Neuronal stem cell (in vitro differentiated cells): ENCODE results near the gene STARD10.

Experiments
- DNase-seq: peaks from one replicate; pipeline ENCODE4 v3.0.0-alpha.2; 2013; ENCODE audit warnings: low spot score
- H2AFZ ChIP-seq: one replicate; pipeline ENCODE4 v1.6.1; 2013; ENCODE audit warnings: mild to moderate bottlenecking, low read length, inconsistent platforms
- H2AK5ac ChIP-seq: 2 replicates; pipeline ENCODE4 v1.6.1; 2013; ENCODE audit warnings: low read depth, mild to moderate bottlenecking, inconsistent platforms, low read length, moderate library complexity, mixed read lengths
- H2BK120ac ChIP-seq: 2 replicates; pipeline ENCODE4 v1.6.1; 2013; ENCODE audit warnings: low read depth, mild to moderate bottlenecking, inconsistent platforms, low read length, moderate library complexity, mixed read lengths
- H2BK12ac ChIP-seq: one replicate; pipeline ENCODE4 v1.6.1; 2013; ENCODE audit warnings: low read length, inconsistent platforms
- H2BK15ac ChIP-seq: 2 replicates; pipeline ENCODE4 v1.6.1; 2013; ENCODE audit warnings: mild to moderate bottlenecking, low read length, inconsistent platforms, mixed read lengths
- H2BK5ac ChIP-seq: one replicate; pipeline ENCODE4 v1.6.1; 2013; ENCODE audit warnings: inconsistent platforms, mild to moderate bottlenecking, low read length, moderate library complexity
- H3K14ac ChIP-seq: one replicate; pipeline ENCODE4 v1.6.1; 2013; ENCODE audit warnings: low read length, inconsistent platforms
- H3K18ac ChIP-seq: 2 replicates; pipeline ENCODE4 v1.6.1; 2013; ENCODE audit warnings: low read length, inconsistent platforms
- H3K23ac ChIP-seq: 2 replicates; pipeline ENCODE4 v1.6.1; 2013; ENCODE audit warnings: low read depth, mild to moderate bottlenecking, mixed read lengths, low read length, inconsistent platforms; ENCODE audit not compliant: poor library complexity
- H3K27ac ChIP-seq: replicated peaks from 3 replicates; pipeline ENCODE4 v1.5.1; 2013; ENCODE audit warnings: low read length, inconsistent platforms
- H3K27me3 ChIP-seq, 3 experiments: 2 replicates each; pipeline ENCODE4 v1.6.1; 2013; ENCODE audit warnings: low read length in 3 of 3, mild to moderate bottlenecking in 2 of 3, inconsistent platforms in 1 of 3, low read depth in 1 of 3, mixed read lengths in 1 of 3, moderate library complexity in 1 of 3; ENCODE audit not compliant: control insufficient read depth in 3 of 3, insufficient read depth in 3 of 3
- H3K36me3 ChIP-seq, 2 donors: replicated peaks in 1 of 2; 2 replicates each; pipeline ENCODE4 v1.6.1; 2013; ENCODE audit warnings: low read length in 2 of 2; ENCODE audit not compliant: control insufficient read depth in 2 of 2, insufficient read depth in 2 of 2
- H3K4ac ChIP-seq: 2 replicates; pipeline ENCODE4 v1.6.1; 2013; ENCODE audit warnings: inconsistent platforms, mild to moderate bottlenecking, low read length, moderate library complexity
- H3K4me1 ChIP-seq, 2 donors: 1 replicate in 1 of 2; 2 replicates in 1 of 2; pipeline ENCODE4 v1.6.1; 2013; ENCODE audit warnings: low read length in 2 of 2, low read depth in 1 of 2; ENCODE audit not compliant: control insufficient read depth in 2 of 2, insufficient read depth in 1 of 2
- H3K4me2 ChIP-seq: one replicate; pipeline ENCODE4 v1.6.1; 2013; ENCODE audit warnings: mild to moderate bottlenecking, low read length, inconsistent platforms; ENCODE audit not compliant: insufficient read depth, poor library complexity, severe bottlenecking
- H3K4me3 ChIP-seq, 2 donors: 2 replicates each; pipeline ENCODE4 v1.5.1; 2013; ENCODE audit warnings: low read length in 2 of 2, mild to moderate bottlenecking in 2 of 2, inconsistent platforms in 1 of 2, moderate library complexity in 1 of 2
- H3K79me1 ChIP-seq: one replicate; pipeline ENCODE4 v1.6.1; 2013; ENCODE audit warnings: low read depth, mild to moderate bottlenecking, inconsistent platforms, low read length, moderate library complexity
- H3K9ac ChIP-seq: one replicate; pipeline ENCODE4 v1.6.1; 2013; ENCODE audit warnings: mild to moderate bottlenecking, low read depth, low read length, inconsistent platforms; ENCODE audit not compliant: poor library complexity
- H3K9me3 ChIP-seq, 2 donors: replicated peaks in 1 of 2; 2 replicates each; pipeline versions ENCODE3 to v1.6.1; 2013; ENCODE audit warnings: low read length in 2 of 2, mild to moderate bottlenecking in 2 of 2, inconsistent platforms in 1 of 2, low read depth in 1 of 2, mixed read lengths in 1 of 2, moderate library complexity in 1 of 2; ENCODE audit not compliant: control insufficient read depth in 2 of 2, insufficient read depth in 1 of 2
- H4K8ac ChIP-seq: one replicate; pipeline ENCODE4 v1.6.1; 2013; ENCODE audit warnings: low read depth, mild to moderate bottlenecking, inconsistent platforms, low read length, moderate library complexity
- H4K91ac ChIP-seq: one replicate; pipeline ENCODE4 v1.6.1; 2013; ENCODE audit warnings: low read length, low read depth, mild to moderate bottlenecking, inconsistent platforms; ENCODE audit not compliant: poor library complexity
- WGBS, 2 donors: extraction: QIAGEN DNeasy Blood & Tissue Kit; methylation state at CpG; one replicate each; pipeline ENCODE4 v1.1.7; 2013; ENCODE audit warnings: missing lambda C conversion rate in 2 of 2, mixed read lengths in 1 of 2; ENCODE audit not compliant: insufficient read length in 2 of 2, insufficient replicate concordance in 1 of 2; ENCODE audit errors: extremely low coverage in 2 of 2; 5-methylcytosine and 5-hydroxymethylcytosine counted together

STARD10 gene

DNA sequence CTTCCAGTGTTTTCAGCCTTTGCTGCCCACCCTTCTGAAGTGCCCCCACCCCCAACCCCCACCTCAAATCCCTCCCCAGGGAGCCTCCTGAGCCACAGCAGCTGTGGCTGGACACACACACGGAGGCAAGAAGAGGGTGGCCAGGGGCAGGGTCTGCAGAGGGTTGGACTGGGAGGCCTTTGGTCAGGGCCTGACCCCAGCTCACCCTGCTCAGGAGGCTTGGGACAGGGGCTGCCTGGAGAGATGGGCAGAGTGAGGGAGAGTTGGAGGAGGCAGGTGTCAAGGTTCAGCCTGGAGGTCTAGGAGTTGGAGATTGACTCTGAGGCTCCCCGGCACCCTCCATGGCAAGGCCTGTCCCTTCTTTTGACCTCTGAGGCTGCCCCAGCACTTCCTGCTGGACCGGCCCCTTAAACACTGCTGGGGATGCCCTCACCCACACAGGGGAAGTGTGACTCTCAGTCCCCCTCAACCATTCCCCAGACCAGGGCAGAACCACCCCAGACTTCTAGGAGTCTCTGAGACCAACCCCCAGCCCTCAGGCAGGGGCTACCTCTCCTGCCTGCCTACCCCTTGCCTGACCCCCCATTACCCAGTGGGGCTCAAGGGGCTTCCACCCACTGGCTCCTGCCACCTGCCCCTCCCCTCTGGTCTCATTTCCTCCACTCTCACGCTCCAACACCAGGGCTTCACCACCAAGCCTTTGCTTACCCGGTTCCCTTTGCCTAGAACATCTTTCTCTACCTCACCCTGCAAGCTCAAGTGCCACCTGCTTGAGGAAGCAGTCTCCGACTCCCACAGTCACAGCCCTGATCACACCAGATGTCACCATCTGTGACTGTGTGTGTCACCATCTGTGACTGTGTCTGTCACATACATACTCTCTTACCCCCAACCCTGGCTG, 50.3 kb downstream of the STARD10 start:
- H4K91ac ChIP-seq, result no peak overlapping the region
- no peak overlapping the region for H3K27ac ChIP-seq
- H3K79me1 ChIP-seq, result peaks cover 6% of the 10 kb centered on the region
- H4K8ac ChIP-seq, result no peak overlapping the region
- WGBS, 2 donors, result no CpG with 5 or more reads among the region's 6 CpGs
- DNase-seq, result no peak
- no peak overlapping the region for H3K4ac ChIP-seq
- no peaks in the 10 kb centered on the region for H3K9me3 ChIP-seq
- peaks cover 5 to 9% of the 10 kb centered on the region in 2 donors for H3K4me1 ChIP-seq
- H3K9ac ChIP-seq, result no peak overlapping the region
- no peaks in the 10 kb centered on the region for H3K36me3 ChIP-seq
- H3K18ac ChIP-seq, result peak overlapping the region; percentile 33
- no peaks in the 10 kb centered on the region for H3K27me3 ChIP-seq
- H2BK15ac ChIP-seq, result no peak overlapping the region
- no peak overlapping the region for H3K4me2 ChIP-seq
- H2BK120ac ChIP-seq, result no peak overlapping the region
- H2AK5ac ChIP-seq, result no peak overlapping the region
- H3K4me3 ChIP-seq, result no peak overlapping the region
- H3K14ac ChIP-seq, result no peak overlapping the region
- no peak overlapping the region for H3K23ac ChIP-seq
- no peak overlapping the region for H2AFZ ChIP-seq
- H2BK5ac ChIP-seq, result no peak overlapping the region
- H2BK12ac ChIP-seq, result no peak overlapping the region

DNA sequence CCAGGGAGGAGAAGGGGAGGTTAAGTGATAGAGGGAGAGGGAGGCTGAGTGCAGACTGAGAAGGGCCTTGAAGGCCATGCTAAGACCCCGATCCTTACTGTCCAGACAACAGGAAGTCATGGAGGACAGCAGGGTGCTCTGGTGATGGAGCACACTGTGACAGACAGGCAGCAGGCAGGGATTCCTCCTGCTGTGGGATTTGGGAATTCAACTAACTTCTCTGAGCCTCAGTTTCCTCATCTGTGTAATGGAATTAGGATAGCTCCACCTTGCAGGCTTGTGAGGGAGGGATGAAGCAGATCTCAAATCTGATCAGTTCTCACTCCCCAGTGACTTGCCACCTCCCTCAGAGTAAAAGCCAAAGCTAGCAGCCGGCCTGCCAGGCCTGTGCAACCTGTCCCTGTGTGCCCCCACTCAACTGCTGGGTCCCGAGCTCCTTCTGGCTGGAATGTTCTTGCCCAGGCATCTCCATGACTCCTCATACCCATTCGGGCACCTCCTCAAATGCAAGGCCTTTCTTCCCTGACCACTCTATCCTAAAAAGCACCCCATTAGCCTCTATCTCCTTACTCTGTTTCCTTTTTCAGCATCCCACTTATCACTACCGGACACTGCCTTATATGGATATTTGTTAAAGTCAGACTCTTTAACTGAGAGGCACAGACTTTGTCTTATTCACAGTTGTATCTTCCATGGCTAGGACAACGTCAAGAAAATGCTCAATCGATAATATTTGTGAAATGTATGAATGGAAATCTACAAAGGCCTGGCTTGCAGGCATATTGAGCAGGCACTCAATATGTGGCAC, 51.1 kb downstream of the STARD10 start:
- Histone ChIP-seq H3K4me3 (no peak overlapping the region), H3K9ac (no peak overlapping the region), H3K14ac (no peak overlapping the region), H3K18ac (no peak overlapping the region), H4K91ac (no peak overlapping the region), H3K36me3 (no peaks in the 10 kb centered on the region), H3K4me2 (no peak overlapping the region), H2AK5ac (no peak overlapping the region), H2AFZ (no peak overlapping the region), H3K4ac (no peak overlapping the region), H3K4me1 (peaks cover 5 to 9% of the 10 kb centered on the region in 2 donors), H2BK120ac (no peak overlapping the region), H4K8ac (no peak overlapping the region), H3K79me1 (peaks cover 7% of the 10 kb centered on the region), H3K23ac (no peak overlapping the region), H3K9me3 (no peaks in the 10 kb centered on the region), H3K27me3 (no peaks in the 10 kb centered on the region), H2BK15ac (no peak overlapping the region), H2BK5ac (no peak overlapping the region), H3K27ac (no peak overlapping the region), H2BK12ac (no peak overlapping the region)
- DNase-seq, result no peak
- WGBS, 2 donors, result no CpG with 5 or more reads among the region's 7 CpGs

DNA sequence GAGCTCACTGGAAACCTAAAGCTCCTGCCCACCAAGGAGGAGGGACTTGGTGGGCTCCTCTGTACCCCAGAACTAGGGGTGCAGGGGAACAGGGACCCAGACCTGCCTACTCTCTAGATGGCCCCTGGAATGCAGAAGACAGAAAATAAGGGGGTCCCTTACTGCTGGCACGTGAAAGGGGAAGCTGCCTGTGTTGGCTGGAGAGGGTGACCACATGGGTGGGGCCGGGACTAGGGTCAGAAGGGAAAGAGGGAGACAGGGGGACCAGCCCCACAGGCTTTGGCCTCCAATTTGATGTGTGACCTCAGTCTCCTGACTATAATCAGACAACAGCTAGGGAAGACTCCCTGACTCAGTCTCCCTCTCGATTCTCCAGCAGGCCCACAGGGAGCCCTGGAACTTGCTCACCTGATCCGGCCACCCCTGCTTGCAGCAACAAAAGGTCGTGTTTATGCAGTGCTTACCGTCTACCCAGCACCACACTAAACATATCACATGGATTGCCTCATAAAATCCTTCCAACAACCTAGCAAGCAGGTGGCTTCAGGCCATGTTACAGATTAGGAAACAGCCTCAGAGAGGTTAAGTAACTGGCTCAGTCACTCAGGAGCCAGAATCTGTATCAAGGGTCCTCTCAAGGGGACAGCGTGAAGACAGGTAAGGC, 51.9 kb downstream of the STARD10 start:
- Histone ChIP-seq H2AK5ac (peak overlapping the region; percentile 60), H2BK5ac (peak overlapping the region; percentile 46), H3K23ac (peak overlapping the region; percentile 49), H2BK12ac (no peak overlapping the region), H2BK15ac (peak overlapping the region; percentile 31), H3K4ac (no peak overlapping the region), H2AFZ (peak overlapping the region; percentile 85), H3K18ac (peak overlapping the region; percentile 77), H3K14ac (no peak overlapping the region), H4K91ac (peak overlapping the region; percentile 75), H3K79me1 (peaks cover 7% of the 10 kb centered on the region), H3K4me2 (no peak overlapping the region), H3K4me1 (peaks cover 5 to 9% of the 10 kb centered on the region in 2 donors), H3K27ac (no peak overlapping the region), H2BK120ac (no peak overlapping the region), H4K8ac (no peak overlapping the region), H3K27me3 (no peaks in the 10 kb centered on the region), H3K9me3 (no peaks in the 10 kb centered on the region), H3K36me3 (no peaks in the 10 kb centered on the region), H3K4me3 (no peak overlapping the region), H3K9ac (no peak overlapping the region)
- WGBS, 2 donors, result no CpG with 5 or more reads among the region's 7 CpGs
- no peak for DNase-seq
